NCI-H1092 (cell line): Measurements from ENCODE around the gene STAT5B.
"Not testable (repeated sequence)": the region's sequence is repeated elsewhere in the genome, so short reads cannot be mapped to it uniquely, and the experiment has no call there.

Experiments
- DNase-seq: peaks from one replicate; lab custom pipeline; 2025; lab: John Stamatoyannopoulos, UW

Gene STAT5B

GRCh38 chr17:42193216-42193968, 82.8 kb downstream of the STAT5B start:
- no peak for DNase-seq

- no peak for DNase-seq
Observed at GRCh38 chr17:42192189-42193126, 83.7 kb downstream of the STAT5B start.

- DNase-seq, result no peak
Observed at GRCh38 chr17:42191275-42191608, 84.9 kb downstream of the STAT5B start.

- DNase-seq, result no peak
Observed at GRCh38 chr17:42190491-42191274, 85.5 kb downstream of the STAT5B start.

- no peak for DNase-seq
Observed at GRCh38 chr17:42189651-42189965, 86.6 kb downstream of the STAT5B start.

GRCh38 chr17:42188749-42189650, 87.2 kb downstream of the STAT5B start:
- no peak for DNase-seq

- no peak for DNase-seq
Observed at GRCh38 chr17:42187833-42188232, 88.4 kb downstream of the STAT5B start.

GRCh38 chr17:42186191-42186590, 90.0 kb downstream of the STAT5B start:
- not testable (repeated sequence) for DNase-seq

GRCh38 chr17:42185621-42185930, 90.6 kb downstream of the STAT5B start:
- DNase-seq, result no peak

GRCh38 chr17:42184713-42185620, 91.2 kb downstream of the STAT5B start, which contains the start of gene HCRT:
HCRT (minus strand) TSS chr17:42185452; CDS start chr17:42185365, 87 bp downstream.
- DNase-seq, result no peak

- DNase-seq, result peak; percentile 46
Observed at GRCh38 chr17:42183741-42184711, 92.2 kb downstream of the STAT5B start.

GRCh38 chr17:42182927-42183734, 93.1 kb downstream of the STAT5B start:
- DNase-seq, result no peak

GRCh38 chr17:42181851-42182207, 94.4 kb downstream of the STAT5B start:
- no peak for DNase-seq

GRCh38 chr17:42180922-42181850, 95.0 kb downstream of the STAT5B start, which contains the start of gene KCNH4:
KCNH4 (minus strand) TSS chr17:42181142; CDS start chr17:42180945, 197 bp downstream.
- DNase-seq, result peak; percentile 72

- no peak for DNase-seq
Observed at GRCh38 chr17:42180411-42180921, 95.7 kb downstream of the STAT5B start.

- peak; percentile 47 for DNase-seq
Observed at GRCh38 chr17:42179911-42180410, 96.2 kb downstream of the STAT5B start.

GRCh38 chr17:42179335-42179734, 96.9 kb downstream of the STAT5B start:
- DNase-seq, result no peak
